Suppressor macrophage (primary cell): ENCODE measurements around the gene BBX.
"Not testable (repeated sequence)": the region's sequence is repeated elsewhere in the genome, so short reads cannot be mapped to it uniquely, and the experiment has no call there.

Experiments used
- DNase-seq, 4 experiments: peaks; one replicate each; pipeline ENCODE4 v3.0.0-alpha.2; 2020 to 2022

Gene BBX

DNA sequence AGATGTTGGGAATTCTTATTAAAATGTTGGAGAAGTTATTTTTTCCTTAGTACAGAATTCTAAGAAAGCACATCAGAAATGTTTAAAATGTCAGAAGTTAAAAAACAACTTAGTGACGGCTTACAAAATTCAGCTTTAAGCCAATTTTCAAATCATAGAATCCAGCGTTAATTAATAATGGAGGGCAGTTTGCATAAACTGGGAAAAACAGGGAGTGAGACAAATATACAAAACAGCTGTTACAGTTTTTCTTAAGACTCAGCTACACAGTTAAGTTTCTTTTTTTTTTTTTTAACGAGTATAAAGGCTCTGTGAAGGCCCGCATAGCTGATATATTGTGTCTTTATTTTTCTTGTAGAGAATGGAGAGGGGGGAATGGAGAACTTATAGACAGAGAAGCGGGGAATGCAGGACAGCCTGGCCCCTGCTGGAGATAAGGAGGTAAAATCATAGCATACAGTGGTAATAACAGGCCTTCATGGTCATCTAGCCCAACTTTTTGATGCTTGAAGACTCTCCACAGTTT, 164.4 kb downstream of the BBX start:
- no peak for DNase-seq

DNA sequence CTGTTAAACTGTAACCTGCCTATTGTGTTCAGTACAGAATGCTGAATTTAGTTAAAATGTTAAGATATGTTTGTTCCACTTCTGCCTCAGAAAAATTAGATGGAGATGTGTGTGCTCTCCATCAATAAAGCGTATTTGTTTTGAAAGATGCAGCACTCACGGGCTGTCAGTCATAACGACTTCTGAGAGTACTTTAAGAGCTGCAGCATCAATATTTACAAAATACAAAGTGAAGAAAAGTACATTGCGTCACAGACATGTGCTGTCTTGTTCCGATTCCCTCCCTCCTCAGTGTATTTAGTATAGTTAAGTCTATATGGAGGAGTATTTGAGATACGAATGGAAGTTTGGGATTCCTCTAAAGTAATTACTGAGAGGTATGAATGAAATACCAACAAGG, 166.6 kb downstream of the BBX start:
- no peak for DNase-seq

DNA sequence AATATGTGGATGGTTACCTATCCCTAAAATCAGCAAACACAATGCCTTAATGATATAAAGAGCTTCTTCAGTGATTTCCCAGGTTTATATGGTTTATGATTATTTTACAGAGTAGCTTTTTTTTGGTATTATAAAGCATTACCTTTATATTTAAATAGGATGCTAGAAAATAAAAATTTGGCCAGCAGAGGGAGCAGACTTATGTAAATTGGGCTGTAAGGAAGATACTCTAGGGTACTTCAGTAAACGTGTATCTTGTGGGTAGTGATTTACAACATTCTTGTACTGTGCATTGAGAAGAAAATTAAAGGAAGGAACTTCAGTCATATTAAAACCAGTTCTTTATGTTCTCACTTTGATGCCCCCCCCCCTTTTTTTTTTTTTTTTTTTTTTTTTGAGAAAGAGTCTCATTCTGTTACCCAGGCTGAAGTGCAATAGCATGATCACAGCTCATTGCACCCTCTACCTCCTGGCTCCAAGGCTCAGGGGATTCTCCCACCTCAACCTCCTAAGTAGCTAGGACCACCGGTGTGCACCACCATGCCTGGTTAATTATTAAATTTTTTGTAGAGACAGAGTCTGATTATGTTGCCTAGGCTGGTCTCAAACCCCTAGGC, 167.9 kb downstream of the BBX start:
- peak; percentile 47 to 73 (median 66) for DNase-seq

DNA sequence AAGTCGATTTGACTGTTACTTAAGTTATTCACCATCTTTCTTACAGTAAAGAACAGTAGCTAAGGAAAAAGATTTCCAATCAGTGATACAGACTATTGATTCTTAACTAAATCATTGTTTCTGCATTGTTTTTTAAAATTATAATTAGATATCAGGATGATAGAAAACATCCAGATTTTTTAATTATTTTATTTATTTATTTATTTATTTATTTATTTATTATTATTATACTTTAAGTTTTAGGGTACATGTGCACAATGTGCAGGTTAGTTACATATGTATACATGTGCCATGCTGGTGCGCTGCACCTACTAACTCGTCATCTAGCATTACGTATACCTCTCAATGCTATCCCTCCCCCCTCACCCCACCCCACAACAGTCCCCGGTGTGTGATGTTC, 169.2 kb downstream of the BBX start:
- DNase-seq = not testable (repeated sequence)

DNA sequence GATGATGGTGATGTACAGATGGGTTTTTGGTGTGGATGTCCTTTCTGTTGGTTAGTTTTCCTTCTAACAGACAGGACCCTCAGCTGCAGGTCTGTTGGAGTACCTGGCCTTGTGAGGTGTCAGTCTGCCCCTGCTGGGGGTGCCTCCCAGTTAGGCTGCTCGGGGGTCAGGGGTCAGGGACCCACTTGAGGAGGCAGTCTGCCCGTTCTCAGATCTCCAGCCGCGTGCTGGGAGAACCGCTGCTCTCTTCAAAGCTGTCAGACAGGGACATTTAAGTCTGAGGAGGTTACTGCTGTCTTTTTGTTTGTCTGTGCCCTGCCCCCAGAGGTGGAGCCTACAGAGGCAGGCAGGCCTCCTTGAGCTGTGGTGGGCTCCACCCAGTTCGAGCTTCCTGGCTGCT, 174.6 kb downstream of the BBX start:
- not testable (repeated sequence) for DNase-seq

DNA sequence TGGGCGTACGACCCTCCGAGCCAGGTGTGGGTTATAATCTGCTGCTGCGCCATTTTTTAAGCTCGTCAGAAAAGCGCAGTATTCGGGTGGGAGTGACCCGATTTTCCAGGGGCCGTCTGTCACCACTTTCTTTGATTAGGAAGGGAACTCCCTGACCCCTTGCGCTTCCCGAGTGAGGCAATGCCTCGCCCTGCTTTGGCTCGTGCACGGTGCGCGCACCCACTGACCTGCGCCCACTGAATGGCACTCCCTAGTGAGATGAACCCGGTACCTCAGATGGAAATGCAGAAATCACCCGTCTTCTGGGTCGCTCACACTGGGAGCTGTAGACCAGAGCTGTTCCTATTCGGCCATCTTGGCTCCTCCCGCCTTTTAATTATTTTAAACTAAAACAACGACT, 175.1 kb downstream of the BBX start:
- DNase-seq = not testable (repeated sequence)

DNA sequence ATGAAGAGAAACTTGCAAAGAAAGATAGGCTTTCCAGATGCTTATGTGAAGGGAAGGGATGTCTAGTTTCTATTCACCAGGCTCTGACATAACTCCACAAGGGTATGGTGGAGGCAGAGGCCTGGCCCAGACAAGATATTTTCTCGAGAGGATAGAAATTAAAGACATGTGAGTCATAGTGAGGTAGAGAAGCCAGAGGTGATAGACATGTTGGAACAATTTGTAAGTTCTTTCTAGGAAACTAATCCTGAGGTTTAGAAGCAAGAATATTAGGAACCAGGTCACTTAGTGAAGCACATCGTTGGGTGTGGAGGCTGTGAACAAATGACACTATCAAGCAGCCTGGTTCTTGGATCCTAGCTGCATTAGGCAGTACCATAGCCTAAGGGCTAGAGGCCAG, 176.9 kb downstream of the BBX start:
- no peak for DNase-seq

DNA sequence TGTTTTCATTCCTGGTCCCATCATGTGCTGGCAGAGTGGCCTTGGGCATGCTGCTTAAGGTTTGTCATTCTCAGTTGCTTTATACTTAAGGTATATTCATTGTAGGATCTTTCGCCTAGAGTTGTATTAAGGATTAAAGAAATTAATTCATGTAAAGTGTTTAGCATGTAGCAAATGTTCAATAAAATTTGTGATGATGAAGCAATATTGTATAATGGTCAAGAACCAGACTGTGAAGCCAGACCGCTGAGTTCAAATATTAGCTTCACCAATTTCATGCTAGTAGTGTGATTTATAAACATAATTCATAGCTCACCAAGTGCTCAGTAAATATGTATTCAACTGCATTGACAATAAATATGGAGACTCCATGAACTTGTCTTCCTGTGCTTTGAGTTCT, 178.5 kb downstream of the BBX start:
- no peak for DNase-seq

DNA sequence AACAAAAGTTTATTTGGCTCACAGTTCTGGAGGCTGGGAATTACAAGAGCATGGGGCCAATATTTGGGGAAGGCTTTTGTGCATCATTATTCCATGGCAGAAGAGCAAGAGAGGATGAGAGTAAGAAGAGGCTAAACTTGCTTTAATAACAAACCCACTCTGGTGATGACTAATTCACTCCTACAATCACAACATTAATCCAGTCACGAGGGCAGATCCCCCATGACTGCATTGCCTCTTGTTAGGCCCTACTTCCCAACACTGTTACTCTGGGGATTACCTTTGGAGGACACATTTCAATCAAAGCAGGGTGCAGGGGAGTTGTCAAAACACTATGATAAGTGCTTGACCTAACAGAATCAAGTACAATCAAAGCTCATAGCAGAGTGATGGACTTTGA, 181.7 kb downstream of the BBX start:
- DNase-seq = peak in 2 of 4 experiments; percentile 4 to 28

DNA sequence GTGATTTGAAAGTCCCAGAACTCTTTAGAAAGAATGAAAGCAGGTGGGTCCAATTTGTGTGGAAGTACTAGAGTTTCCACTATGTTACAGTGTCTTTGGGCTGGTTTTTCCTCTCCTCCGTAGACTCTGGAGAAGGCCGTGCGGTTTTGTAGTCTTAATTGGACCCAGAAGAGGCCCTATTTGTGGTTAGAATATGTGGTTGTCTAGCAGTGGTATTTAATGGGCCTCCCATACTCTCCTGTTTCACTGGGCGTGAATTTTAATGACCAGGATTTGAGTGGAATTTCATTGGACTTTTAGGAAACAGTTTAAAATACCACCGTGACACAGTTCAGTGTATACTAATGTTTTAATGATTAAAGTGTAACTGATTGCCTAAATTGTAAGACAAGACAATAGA, 182.3 kb downstream of the BBX start:
- no peak for DNase-seq

DNA sequence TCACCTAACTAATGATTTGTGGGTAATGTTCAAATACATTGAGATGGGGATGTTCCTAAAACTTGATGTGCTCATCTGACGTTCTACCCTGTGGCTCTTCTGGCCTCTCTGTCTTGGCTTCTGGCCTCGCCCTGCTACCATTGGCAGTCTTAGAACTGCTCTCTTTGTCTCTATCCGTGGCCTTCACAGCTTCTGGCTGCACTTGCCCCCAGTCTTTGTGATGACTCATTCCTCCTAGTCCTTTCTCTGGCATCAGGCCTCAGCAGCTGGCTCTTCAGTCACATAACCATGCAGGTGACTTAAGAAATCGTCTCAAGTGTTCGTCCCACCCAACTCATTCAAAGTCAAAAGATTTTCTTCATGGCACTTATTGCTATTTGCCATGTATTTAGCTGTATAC, 188.1 kb downstream of the BBX start:
- DNase-seq = no peak

DNA sequence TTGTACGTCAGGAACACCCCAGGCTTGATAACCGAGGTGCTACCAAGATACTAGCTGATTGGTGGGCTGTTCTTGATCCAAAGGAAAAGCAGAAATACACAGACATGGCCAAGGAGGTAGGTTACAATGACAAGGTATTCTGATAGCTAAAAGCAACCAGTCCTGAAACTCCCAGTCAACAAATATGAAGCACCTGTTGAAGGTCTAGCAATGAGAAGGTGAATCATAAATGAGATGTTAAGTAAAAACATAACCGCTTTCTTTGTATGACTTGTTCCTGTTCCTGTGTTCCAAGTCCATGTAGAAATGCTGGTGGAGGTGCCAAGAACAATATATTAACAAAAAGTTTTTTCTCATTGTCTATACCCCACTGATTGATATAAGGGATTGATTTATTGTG, 194.0 kb downstream of the BBX start:
- no peak for DNase-seq

DNA sequence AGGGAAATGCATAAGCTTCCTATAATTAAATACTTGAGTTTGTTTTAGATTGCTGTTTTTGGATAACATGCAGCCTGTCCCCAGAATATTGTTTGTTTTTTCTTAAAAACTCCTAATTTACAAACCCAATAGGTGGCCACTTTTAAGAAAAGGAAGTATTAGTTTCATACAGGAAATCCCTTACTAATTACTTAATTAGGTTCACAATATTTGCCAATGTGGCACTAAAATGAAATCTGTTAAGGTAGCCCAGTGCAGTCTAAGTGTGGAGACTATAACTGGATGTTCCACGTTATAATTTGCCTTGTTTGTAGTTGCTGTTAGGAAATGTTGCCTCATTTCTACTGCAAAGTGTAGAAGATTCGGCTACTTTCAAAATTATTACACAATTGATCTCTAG, 195.8 kb downstream of the BBX start:
- DNase-seq = no peak

DNA sequence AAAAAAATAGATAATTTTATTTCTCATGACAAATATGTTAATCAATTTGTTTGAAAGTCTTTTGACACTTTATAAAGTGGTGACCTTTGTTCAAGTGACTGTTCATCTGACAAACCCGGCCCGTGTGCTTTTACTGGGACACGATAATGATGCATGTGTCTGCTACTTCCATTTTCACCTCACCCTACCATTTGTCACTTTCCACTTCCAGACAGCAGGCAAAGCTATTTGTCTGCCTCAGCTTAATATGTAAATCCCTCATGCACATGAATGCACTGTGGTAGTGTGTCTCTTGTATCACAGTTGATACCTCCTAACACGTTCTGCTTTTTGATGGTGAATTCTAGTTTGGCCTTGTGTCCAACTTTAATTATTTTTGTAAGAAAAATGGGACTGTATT, 204.3 kb downstream of the BBX start:
- DNase-seq = no peak

DNA sequence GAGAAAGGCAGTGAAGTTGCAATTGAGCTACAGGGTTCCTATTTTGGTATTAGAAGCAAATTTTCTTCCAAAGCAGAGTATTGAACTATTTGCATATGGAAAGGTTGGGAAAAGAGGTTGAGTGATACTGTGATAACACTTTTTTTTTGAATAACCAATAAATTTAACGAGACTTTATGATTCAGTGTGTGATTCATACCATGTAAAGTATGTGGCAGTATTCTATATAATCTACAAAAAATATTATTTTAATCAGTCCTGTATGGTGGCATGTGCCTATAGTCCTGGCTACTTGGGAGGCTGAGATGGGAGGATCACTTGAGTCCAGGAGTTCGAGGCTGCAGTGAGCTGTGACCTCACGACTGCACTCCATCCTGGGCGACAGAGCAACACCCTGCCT, 206.9 kb downstream of the BBX start:
- DNase-seq = no peak

DNA sequence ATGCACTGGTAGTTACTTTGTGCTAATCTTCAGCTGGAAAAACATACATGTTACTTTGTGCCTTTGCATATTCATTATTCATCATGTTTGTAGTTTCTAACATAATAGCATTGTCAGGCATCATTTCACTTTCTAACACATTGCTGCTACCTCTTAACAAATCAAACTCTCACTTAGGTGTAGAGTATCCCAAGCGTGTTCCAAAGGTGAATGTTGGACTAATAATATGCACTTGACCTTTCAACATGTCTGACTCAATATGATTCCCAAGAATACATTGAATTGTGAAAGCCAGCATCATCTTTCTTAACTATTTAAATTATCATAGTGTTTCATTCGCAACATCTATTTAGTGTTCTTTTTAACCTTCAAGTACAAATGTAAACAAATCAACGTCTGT, 211.6 kb downstream of the BBX start:
- no peak for DNase-seq

DNA sequence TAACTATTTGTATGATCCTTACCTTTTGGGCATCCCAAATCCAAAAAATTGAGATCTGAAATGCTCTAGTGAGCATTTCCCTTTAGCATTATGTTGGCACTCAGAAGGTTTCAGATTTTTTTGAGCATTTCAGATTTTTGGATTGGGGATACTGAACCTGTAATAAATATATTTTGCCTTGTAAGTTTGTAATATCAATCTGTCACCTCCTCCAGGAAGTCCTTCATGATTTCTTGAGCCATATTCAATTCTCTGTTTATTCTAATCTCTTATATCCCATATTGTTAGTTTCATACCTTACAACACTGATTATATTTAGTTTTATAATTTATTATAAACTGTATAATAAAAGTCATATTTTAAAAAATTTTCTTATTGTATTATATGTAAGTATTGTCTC, 215.2 kb downstream of the BBX start:
- no peak for DNase-seq

DNA sequence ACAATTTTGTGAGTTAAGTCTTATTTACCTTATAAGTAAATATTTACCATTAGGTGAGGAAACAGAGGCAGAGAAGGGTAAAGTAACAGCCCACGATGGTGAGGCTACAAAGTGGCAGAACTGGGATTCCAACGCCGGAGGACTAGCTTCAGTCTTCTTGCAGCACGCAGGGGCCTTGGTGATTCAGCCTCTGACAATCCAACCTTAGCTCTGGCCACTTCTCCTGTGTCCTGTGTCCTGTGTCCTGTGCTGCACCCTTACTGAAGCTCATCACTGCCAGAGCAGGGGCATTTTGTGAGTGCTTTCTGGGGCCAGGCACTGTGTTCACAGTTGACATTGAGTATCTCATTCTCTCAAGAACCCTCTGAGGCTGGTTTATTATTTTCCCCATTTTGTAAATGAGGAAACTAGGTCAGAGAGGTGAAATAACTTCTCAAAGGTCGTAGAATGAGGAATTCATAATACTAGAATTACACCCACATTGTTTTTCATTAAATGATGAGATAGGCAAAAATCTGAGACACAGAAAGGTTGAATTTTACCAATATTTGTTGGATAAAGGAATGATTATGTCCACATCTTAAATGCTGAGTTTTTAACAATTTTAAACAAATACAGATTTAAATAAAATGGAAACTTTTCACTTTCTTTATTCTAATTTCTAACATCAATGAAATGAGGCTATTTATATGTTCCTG, 215.9 kb downstream of the BBX start:
- DNase-seq = peak in 1 of 4 experiments; percentile 13

DNA sequence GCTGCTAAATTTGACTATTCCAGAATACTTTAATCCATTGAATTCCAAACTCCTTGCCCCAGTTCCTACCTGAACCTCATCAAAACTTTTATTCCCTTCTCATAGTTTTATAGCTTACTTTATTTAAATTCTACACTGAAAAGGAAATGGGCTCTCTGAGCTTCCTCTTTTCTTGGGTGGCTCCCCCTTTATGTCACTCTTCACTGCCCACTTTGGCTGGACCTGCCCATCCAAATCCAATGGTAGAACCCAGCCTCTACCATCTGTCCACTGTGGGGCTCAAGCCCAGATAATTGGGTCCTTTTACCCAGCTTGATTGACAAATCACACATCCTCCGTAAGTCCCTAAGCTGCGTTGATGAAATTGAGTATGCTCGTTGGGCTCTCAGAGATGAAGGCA, 216.5 kb downstream of the BBX start:
- DNase-seq = peak in 2 of 4 experiments; percentile 4 to 21

DNA sequence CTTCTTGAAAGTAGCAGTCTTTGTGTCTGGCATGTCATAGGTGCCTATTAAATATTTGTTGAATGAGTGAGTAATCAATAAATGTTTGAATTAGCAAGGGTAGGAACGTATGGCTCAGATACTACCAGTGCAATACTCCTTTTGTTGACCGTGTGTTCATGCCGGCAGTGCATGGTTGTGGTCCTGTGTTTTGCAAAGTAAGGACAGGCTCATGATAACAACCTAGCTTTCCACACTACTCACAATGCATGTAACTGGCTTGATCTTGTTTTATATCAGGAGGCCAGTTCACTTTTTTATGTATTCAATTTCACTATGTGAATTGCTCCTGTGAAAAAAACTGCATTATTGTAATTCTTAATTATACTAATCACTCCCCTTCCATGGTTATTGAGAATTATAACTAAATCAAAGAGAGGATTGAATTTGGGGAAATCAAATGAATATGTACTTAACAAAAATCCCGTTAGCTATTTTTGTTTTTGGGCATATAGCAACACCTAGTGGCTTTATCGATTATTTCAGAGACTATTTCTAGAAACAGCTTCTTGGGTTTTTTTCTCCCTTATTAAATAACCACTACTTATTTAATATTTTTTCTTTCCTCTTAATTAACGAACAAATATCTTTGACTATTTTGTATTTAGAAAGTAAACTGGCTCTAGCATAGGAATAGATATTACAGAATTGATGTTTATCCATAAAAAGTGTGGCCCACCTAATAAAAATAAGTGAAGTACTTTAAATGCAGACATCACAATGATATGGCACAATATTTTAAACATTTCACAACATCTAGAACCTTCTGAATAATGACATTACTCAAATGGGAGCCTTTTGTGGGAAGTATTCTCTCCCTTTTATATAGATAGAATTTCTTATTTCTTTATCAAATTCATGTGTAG, 218.5 kb downstream of the BBX start:
- peak in 3 of 4 experiments; percentile 18 to 51 (median 50) for DNase-seq

DNA sequence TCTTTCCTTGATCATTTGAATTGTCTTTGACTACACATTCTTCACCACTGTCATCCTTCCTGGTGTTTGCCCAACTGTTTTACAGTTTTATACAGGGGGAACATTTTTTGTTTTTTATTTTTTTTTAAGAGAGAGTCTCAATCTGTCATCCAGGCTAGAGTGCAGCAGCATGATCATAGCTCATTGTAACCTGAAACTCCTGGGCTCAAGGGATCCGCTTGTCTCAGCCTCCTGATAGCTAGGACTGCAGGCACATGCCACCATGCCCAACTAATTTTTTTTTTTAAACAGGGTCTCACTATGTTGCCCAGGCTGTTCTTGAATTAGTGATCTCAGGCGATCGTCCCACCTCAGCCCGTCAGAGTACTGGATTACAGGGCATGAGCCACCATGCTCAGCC, 222.6 kb downstream of the BBX start:
- DNase-seq = no peak

DNA sequence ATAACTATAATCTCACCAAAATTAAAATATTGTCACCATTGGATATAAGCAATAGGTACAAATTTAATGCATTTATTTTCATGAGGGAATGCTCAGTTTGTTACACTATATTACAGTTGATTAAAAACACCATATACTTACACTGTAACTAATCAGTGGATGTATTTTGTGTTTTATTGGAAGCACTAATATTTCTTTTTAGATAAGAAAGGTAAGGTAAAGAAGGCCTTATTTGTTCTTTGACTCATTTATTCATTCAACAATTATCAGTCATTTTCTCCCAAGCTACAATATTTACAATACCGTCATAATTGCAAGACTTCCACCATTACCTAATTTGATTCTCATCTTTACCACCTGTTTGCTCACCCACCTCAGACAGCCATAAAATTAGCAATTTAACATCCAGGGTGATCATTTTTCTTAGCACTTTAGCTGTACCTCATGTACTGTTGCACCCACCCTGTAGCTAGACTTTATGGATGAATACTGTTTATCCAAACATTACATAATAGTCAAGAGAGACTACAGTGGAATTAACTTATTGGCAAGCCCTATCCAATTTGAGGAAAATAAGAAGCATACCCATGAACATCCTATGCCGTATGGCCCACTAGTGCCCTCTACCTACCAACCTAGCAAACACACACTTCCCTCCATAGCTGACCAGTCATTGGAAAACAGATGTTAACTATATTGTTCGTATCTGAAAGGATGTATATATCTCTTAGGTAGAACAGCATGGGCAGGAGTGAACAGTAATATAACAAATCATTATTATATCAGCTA, 229.6 kb downstream of the BBX start:
- peak; percentile 15 to 43 (median 32) for DNase-seq

DNA sequence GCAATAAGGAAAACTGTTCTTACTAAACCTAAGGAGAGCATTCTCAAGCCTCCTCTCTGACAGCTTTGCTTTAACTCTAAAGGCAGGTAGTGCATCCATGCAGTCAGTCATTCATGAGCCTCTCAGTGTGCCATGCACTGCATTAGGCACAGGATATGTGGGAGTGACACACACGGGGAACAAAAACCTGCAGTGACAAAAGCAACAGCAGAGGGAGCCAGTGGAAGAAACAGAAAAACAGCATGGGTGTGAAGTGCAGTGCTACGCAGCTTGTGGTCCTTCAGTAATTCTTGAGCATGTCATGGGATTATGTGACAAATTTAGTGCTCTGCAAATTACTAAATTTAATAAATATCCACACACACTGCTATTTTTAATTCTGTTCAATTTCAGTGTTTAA, 230.7 kb downstream of the BBX start:
- DNase-seq = peak; percentile 33 to 53 (median 49)
